GM12892 (cell line): Measurements from ENCODE around the gene TPRG1L.
"Not testable (repeated sequence)": the region's sequence is repeated elsewhere in the genome, so short reads cannot be mapped to it uniquely, and the experiment has no call there.

ENCODE experiments used
- POLR2A ChIP-seq: IDR thresholded peaks from 2 replicates; pipeline ENCODE4 v1.6.1; 2011; ENCODE audit warnings: low read depth, low read length, control low read depth
- POLR2AphosphoS5 ChIP-seq: IDR thresholded peaks from 2 replicates; pipeline ENCODE4 v1.6.1; 2011; ENCODE audit warnings: low read depth, low read length, control low read depth
- TAF1 ChIP-seq: IDR thresholded peaks from 2 replicates; pipeline ENCODE4 v1.6.1; 2011; ENCODE audit warnings: low read depth, mild to moderate bottlenecking, control low read depth, low read length, borderline replicate concordance

DNA sequence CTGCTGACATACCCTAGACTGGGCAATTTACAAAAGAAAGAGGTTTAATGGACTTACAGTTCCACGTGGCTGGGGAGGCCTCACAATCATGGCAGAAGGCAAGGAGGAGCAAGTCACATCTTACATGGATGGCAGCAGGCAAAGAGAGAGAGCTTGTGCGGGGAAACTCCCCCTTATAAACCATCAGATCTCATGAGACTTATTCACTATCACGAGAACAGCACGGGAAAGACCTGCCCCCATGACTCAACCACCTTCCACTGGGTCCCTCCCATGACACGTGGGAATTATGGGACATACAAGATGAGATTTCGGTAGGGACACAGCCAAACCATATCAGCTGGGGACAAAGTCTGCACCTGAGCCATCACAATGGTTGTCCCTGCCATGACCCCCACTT is 49.3 kb upstream of the TPRG1L start:
- not testable (repeated sequence) for TF ChIP-seq POLR2A, POLR2AphosphoS5, TAF1
